HG02970 (cell line): ENCODE data around the gene IGSF6.
"Not testable (repeated sequence)": the region's sequence is repeated elsewhere in the genome, so short reads cannot be mapped to it uniquely, and the experiment has no call there.

ENCODE experiments used
- ATAC-seq: cut with Tn5 transposase; IDR thresholded peaks from one replicate; pipeline ENCODE4 v1.9.1; 2021; ENCODE audit warnings: mild to moderate bottlenecking, moderate library complexity, moderate number of reproducible peaks; ENCODE audit not compliant: unreplicated experiment, low FRiP score

Gene IGSF6

DNA sequence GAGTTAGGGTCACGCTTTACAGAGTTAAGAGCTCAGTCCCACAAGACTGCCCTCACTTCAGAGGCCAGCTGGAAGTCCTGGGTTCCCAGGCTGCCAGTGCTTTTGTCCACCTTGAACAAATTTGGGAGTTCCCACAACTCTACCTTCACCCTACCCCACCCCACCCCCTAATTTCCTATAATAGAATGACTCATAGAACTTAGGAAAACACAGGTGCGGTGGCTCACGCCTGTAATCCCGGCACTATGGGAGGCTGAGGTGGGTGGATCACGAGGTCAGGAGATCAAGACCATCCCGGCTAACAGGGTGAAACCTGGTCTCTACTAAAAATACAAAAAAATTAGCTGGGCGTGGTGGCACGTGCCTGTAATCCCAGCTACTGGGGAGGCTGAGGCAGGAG, 46.6 kb downstream of the IGSF6 start:
- not testable (repeated sequence) for ATAC-seq

DNA sequence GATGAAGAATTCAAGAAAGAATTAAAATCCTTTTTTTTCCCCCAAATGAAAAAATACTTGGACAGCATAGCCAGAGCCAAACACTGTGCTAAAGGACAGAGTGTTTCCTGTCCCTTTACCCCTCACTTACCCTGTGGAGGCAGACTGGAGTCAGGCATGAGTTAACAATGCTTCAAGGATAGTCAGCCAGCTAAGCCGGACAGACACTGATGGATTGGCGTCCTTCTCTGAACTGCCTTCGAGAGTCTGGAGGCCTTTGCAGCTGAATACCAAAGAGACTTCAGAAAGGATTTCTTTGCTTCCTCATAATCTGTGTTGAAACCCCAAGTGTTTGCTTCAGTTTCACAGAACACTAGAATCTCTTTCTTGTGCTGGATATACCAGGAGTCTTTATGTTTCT, 48.5 kb downstream of the IGSF6 start:
- no peak for ATAC-seq

DNA sequence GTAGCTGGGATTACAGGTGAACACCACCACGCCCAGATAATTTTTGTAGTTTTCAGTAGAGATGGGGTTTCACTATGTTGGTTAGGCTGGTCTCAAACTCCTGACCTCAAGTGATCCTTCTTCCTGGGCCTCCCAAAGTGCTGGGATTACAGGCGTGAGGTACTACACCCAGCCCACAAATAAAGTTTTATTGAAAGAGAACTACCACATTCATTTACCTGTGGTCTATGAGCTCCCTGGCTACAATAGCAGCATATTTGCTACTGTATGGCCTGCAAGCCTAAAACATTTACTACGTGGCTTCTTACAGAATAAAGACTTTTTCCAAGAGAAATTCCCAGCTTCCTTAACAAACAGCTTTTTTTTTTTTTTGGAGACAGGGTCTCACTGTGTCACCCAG, 49.6 kb downstream of the IGSF6 start:
- ATAC-seq = no peak

- ATAC-seq = peak; percentile 8
Measured at GRCh38 chr16:21600031-21600773, 52.2 kb downstream of the IGSF6 start.

- peak; percentile 79 for ATAC-seq
Measured at GRCh38 chr16:21599122-21600030, 53.0 kb downstream of the IGSF6 start, which contains the start of gene METTL9. Gene METTL9, plus strand, starts transcription at chr16:21599577. Its CDS starts 157 bp downstream, at chr16:21599734.

- ATAC-seq = no peak
Measured at GRCh38 chr16:21598701-21599121, 53.7 kb downstream of the IGSF6 start.

- ATAC-seq = no peak
Measured at GRCh38 chr16:21598206-21598605, 54.2 kb downstream of the IGSF6 start.

DNA sequence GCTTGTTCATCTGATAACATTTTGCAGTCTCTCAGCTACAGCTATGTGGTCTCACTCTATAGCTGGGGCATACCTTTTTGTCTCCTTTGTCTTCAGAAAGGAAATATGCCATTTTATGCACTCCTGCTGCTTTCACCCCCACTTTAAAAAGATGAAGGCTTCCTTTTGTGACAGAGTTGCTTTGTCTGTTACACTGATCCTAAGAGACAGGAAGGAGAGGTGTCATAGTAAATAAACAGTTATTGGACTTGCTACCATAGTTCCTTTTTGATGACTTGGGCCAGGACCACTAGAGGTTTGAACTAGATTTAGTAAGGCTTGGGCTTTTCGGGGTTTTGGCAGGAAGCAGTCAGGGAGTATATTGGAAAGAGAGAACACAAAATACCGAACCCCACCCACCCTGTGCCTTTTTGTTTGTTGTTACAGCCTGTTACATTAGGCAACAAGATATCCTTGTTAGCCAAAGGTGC, 54.8 kb downstream of the IGSF6 start:
- ATAC-seq = no peak

DNA sequence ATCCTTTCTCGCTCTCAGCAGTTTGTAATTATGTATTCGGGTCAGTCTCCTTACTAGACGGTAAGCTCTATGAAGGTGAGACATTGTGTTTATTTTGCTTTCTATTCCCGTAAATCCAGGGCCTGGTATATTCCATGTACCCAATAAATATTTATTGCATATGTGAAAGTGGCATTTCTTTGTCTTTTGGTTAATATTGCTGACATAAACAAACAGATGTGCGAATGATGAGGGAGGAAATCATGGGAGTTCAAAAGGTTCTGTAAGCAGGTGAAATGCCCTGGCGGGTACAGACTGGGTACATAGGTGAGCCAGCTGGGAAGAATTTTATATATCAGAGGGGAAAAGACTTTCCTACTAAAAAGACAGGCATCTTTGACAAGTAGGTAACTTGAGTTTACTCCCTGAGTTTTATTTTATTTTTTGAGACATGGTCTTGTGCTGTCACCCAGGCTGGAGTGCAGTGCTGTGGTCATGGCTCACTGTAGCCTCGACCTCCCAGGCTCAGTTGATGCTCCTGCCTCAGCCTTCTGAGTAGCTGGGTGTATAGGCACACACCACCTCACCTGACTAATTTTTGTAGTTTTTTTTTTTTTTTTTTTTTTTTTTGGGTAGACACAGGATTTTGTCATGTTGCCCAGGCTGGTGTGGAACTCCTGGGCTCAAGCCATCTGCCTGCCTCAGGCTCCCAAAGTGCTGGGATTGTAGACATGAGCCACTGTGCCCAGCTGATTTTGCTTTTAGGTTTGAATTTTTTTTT, 58.7 kb downstream of the IGSF6 start:
- no peak for ATAC-seq

GRCh38 chr16:21592191-21592590, 60.2 kb downstream of the IGSF6 start:
- no peak for ATAC-seq

DNA sequence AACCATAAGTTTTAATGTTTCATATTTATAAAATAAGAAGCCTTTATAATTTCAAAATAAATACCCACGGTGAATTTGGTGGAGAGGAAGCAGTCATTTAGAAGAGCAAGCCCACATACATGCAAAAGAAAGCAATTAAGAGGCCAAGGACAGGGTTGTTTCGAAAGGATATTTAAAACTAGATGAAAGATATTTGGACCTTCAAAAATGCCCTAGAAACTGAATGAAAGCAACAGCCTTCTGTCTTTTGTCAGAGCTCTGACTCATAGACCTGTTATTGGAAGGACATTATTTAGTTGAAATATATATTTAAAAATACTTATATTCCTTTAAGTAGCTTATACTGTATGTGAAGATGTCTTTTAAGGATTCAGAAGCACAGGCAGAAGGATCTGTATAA, 61.6 kb downstream of the IGSF6 start:
- no peak for ATAC-seq

GRCh38 chr16:21590287-21590686, 62.1 kb downstream of the IGSF6 start:
- ATAC-seq = no peak

GRCh38 chr16:21589551-21589950, 62.9 kb downstream of the IGSF6 start:
- no peak for ATAC-seq
